Hematopoietic multipotent progenitor cell treated with erythropoietin and hydrocortisone succinate and interleukin-3 and kit ligand, for 17 days (in vitro differentiated cells): ENCODE results near the gene EHMT1.
A peak's percentile ranks its signal among the peaks of the same experiment; 100 is the strongest.
"Not testable (repeated sequence)": the region's sequence is repeated elsewhere in the genome, so short reads cannot be mapped to it uniquely, and the experiment has no call there.

Experiments used
- DNase-seq: peaks from one replicate; pipeline ENCODE4 v3.0.0-alpha.2; 2015; ENCODE audit warnings: low spot score

EHMT1 gene

DNA sequence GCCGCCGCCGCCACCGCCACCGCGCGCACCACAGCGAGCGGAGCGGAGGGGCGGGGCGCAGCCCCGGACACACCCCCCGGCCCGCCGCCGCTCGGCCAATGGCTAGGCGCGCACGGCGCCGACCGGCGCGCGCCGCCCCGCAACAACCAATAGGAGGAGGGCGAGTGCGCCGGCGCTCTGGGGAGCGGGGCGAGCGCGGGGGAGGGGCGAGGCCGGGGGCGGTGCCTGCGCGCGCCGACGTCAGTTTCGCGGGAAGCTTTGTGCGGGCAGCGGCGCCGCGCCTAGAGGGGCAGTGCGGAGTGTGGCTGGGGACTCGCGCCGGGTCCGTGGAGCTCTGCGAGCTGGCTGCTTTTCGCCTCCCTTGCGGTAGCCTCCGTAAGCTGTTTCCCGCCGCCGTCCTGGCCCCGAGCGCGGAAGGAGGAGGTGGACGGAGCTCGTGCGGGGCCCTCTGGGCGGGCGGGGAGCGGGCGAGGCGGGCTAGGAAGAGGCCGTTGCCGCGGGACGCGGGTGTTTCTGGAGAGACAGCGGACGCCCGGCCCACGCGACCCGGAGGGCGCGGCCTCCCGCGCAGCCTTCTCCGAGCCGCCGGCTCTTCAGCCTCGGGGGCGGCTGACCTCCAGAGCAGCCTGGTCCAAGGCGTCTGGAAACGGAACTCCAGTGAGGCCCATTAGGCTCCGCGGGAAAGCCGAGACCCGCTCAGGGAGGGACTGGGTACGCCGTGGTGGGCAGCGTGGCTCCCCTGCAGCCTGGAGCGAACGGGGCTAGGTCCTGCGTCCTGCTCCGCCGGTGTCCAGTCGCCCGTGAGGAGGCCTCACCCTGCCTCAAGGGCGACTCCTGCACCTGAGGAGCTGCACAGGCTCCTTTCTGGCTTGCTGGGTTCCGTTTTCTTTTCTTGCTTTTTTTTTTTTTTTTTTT lies 28.1 kb upstream of the EHMT1 start, which contains the start of gene ZMYND19:
Gene ZMYND19, minus strand, starts transcription at position 44 of the 915 bp plus-strand sequence. CDS start 249 bp downstream, outside the sequence.
- peak; percentile 92 for DNase-seq

DNA sequence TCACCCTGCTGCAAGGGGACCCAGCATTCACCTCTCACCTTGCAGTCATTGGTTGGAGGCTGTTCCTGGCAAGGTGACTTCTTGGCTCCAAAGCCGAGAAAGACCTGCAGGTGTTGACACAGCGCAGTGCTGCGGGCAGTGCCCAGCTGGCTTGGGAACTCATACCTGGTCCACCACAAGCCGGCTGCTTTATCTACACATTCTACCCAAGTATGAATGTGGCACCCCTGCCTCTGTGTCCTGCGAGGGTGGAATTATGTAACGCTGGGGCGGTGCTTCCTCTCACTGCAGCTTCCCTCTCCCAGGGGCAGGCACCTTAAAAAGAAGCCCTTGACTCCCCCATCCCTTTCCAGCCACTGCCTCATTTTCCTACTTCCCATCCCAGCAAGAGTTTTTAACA lies 26.0 kb upstream of the EHMT1 start:
- no peak for DNase-seq

DNA sequence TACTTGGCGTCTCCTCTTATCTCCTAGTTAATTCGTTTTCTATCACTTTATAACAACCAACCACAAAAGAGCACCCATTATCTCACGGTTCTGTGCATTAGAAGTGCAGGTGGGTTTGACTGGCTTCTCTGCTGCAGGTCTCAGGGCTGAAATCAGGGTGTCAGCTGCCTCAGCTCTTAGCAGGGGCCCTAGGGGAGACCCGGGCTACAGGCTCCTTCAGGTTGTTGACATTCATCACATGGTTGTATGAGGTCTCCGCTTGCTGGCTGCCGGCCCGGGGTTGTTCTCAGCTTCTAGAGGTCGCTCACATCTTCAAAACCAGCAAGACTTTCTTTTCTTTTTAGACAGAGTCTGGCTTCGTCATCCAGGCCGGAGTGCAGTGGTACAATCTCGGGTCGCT lies 25.6 kb upstream of the EHMT1 start:
- no peak for DNase-seq

- DNase-seq = not testable (repeated sequence)
Observed at GRCh38 chr9:137596577-137596976, 22.2 kb upstream of the EHMT1 start.

GRCh38 chr9:137598943-137599342 lies 19.9 kb upstream of the EHMT1 start:
- DNase-seq = no peak

DNA sequence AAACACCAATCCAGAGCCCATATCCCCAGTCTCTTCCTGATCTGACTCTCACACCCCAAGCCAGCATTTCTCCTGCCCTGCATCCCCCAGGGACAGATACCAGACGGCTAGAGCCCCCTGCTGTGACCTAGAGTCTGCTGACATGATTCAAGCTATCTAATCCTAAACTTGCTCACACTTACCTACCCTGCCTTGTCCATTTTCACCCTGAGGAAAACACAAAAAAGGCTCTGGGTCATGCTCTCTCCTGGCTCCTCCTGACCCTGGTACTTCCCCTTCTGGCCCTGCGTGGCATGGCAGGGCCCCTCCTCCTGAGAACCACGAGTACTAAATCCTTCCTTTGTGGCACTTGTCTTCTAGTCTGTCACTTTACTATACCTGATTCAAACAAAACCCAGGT lies 16.1 kb upstream of the EHMT1 start:
- DNase-seq = no peak

- no peak for DNase-seq
Observed at GRCh38 chr9:137603879-137604278, 14.9 kb upstream of the EHMT1 start.

GRCh38 chr9:137604345-137605086 lies 14.3 kb upstream of the EHMT1 start:
- DNase-seq = no peak

DNA sequence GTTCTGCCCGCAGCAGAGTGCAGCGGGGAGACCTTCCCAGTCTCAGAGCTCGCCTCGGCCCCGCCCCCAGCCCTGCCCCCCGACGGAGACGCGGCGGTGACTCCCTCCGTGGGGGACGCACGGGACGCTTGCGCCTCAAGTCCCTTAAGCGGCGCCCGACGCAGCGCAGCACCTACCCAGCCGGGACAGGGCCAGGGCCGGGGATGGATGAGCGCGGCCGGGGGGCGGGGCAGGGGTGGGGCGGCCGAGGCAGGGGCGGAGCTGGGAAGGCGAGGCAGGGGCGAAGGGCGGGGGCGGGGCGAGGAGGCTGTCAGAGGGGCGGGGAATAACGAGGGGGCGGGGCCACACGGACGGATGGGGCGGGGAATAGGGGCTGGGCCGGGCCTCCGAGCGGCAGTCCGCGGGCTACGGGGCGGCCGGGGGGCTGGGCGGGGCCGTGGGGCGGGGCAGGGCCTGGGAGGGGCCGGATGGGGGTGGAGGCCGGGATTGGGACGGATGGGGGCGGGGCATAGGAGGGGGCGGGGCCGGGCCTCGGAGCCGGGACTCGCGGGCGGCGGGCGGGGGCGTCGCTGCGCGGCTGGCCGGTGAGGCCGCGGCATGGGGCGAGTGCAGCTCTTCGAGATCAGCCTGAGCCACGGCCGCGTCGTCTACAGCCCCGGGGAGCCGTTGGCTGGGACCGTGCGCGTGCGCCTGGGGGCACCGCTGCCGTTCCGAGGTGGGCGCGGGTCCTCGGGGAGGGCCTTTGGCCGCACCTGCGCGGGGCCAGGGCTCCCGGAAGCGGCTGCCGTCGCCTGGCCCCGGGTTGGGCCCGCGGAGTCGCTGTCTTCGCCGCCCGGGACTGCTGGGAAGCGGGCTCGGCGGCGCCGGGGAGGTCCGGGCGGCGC lies 13.4 kb upstream of the EHMT1 start, which contains the start of gene ARRDC1:
Gene ARRDC1, plus strand, starts transcription at position 566 of the 884 bp plus-strand sequence. Its CDS starts 32 bp downstream, at position 598.
- DNase-seq = peak; percentile 85

- DNase-seq = no peak
Observed at GRCh38 chr9:137606005-137606621, 12.7 kb upstream of the EHMT1 start.

GRCh38 chr9:137606734-137607138 lies 12.1 kb upstream of the EHMT1 start:
- DNase-seq = no peak

GRCh38 chr9:137607141-137607857 lies 11.5 kb upstream of the EHMT1 start:
- no peak for DNase-seq

GRCh38 chr9:137610944-137611343 lies 7.9 kb upstream of the EHMT1 start:
- DNase-seq = no peak

DNA sequence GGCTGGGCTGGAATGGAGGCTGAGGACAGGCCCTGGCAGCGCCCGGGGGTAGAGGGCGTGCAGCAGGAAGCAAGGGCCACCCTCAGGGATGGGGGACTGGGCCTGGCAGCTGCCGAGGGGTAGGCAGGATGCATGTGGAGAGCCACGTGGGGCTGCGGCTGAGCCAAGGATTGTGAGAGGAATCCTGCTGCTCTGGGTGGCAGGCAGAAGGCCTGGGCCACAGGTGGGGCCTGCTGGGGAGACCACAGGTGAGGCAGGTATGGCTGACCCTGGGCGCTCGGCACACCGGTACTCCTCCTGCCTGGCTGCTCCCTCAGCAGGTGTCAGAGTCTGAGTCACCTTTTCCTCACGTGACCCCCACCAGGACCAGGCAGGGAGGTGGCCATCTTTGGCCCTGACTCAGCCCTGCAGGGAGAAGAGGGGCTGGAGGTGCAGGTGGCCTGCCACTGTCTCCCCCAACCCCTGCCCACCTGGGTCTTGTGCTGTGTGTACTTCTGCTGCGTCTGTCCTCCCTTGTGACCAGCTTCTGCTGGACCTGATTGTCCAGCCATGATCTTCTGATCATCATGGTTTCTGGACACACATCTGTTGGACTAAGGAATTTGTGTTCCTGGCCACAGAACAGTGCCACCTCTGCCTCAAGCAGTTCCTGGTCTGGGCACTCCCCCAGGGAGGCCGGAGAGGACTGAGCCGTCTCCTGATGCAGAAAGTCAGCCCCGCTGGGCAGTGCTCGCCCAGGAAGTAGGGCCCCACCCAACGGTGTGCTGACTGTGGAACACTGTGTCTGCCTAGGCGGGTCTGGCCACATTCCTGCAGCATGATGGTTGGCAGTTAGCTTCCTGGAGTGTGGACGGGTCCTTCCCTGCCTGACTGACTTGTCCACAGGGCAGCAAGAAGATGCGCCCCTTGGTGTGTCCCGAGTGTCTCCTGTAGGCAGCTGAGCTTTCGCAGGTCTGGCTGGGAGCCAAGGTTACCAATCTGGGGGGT lies 6.9 kb upstream of the EHMT1 start:
- no peak for DNase-seq

GRCh38 chr9:137612741-137613142 lies 6.1 kb upstream of the EHMT1 start:
- DNase-seq = no peak

GRCh38 chr9:137613259-137613658 lies 5.5 kb upstream of the EHMT1 start:
- no peak for DNase-seq

DNA sequence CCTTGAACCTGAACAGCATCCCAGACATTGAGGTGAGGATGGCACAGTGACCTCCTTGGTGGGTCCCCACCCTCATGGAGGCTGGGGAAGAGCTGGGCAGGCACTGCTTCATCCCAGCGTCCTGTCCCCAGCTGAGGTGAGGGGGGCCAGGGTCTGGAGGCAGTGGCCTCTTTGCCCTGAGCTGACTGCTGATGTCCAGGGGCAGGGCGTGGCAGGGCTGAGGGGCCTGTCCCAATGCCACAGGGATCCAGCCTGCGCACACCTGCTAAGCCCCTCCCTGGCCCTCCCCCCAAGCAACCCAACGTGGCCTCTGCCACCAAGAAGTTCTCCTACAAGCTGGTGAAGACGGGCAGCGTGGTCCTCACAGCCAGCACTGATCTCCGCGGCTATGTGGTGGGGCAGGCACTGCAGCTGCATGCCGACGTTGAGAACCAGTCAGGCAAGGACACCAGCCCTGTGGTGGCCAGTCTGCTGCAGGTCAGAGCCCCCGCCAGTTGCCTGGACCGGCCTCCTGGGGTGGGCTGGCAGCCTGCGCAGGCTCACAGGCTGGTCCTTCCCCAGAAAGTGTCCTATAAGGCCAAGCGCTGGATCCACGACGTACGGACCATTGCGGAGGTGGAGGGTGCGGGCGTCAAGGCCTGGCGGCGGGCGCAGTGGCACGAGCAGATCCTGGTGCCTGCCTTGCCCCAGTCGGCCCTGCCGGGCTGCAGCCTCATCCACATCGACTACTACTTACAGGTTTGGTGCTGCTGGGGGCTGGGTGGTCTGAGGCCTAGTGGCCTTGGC lies 4.9 kb upstream of the EHMT1 start:
- no peak for DNase-seq

GRCh38 chr9:137614631-137615386 lies 4.0 kb upstream of the EHMT1 start:
- DNase-seq = no peak
